Medulla oblongata (tissue), 1 donor: ENCODE results near the gene NAB2.
"Not testable (repeated sequence)": the region's sequence is repeated elsewhere in the genome, so short reads cannot be mapped to it uniquely, and the experiment has no call there.

Experiments used
- DNase-seq: peaks from one replicate; pipeline ENCODE4 v3.0.0-alpha.2; 2015; ENCODE audit errors: extremely low spot score

NAB2 gene

GRCh38 chr12:57069523-57069922, 19.4 kb upstream of the NAB2 start:
- peak; percentile 96 for DNase-seq

DNA sequence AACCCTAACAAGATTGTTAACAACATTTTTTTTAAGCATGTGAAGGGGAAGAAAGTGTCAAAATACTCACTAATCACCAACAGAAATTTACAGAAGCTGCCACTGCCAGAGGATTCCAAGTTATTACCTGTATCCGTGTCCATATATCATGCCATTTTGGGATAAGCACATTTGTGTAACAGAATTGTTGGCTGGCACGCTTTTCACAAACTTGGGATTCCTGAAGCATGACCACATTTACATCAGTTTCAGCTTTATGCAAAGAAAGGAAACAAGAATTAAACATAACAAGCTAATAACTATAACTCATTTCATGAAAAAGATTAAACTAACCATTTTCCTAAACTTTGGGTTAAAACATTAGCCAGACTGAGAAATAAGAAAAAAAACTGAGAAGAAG, 16.3 kb upstream of the NAB2 start:
- DNase-seq: no peak

DNA sequence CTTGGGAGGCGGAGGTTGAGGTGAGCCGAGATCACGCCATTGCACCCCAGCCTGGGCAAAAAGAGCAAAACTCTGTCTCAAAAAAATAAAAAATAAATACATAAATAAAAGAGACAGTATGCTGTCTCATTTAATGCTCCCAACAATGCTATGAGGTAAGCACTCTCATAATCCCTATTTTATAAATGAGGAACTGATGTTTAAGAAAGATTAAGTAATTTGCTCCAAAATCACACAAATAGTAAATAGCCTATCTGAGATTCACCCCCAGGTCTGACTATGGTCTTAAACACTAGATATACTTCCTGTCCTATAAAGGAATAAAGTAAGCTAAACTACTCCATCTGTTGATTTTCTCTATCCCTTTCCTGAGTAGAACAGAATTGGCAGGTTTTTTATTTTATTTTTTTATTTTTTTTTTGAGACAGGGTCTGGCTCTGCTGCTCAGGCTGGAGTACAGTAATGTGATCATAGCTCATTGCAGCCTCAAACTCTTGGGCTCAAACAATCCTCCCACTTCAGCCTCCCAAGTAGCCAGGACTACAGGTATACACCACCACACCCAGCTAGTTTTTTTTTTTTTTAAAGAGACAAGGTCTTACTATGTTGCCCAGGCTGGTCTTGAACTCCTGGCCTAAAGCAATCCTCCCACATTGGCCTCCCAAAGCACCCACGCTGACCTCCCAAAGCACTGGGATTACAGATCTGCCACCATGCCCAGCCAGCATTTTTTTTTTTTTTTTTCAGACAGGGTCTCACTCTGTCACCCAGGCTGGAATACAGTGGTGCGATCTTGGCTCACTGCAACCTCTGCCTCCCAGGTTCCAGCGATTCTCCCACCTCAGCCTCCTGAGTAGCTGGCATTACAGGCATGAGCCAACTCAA, 15.1 kb upstream of the NAB2 start:
- not testable (repeated sequence) for DNase-seq

- peak; percentile 100 for DNase-seq
These were observed 10.2 kb upstream of the NAB2 start, which contains the start of gene NEMP1 for GRCh38 chr12:57078519-57079404. Gene NEMP1, minus strand, starts transcription at chr12:57078791. Its CDS starts 46 bp downstream, at chr12:57078745.

DNA sequence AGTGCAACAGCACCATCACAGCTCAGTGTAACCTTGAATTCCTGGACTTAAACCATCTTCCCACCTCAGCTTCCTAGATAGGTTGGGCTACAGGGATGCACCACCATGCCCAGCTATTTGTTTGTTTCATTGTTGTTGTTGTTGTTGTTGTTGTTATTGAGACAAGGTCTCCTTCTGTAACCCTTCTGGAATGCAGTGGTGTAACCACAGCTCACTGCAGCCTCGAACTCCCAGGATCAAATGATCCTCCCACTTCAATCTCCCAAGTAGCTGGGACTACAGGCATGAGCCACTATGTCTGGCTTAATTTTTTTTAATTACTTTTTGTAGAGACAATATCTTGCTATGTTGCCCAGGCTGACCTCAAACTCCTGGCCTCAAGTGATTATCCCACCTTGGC, 9.1 kb upstream of the NAB2 start:
- no peak for DNase-seq

GRCh38 chr12:57080855-57081254, 8.1 kb upstream of the NAB2 start:
- DNase-seq: no peak

DNA sequence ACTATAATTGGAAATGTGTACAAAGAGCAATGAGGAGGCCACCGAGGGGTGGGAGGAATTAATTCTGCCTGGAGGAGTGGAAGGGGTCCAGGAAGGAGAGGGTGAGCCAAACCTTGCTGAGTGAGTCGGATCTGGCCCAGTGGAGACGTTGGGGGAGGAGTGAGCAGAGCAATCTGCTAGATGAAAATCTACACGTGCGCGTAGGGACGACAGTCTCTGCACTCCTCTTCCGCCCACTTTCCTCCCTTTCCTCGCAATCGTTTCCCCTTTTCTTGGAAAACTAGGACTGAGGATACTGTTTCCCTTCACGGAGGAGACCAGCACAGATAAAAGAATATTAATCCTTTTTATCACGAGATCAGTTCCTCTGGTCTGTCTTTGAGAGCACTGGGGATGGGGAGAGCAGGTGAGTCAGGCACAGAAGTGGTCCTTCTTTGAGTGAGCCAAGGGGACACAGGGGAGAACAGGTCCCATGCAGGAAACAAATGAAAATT, 2.9 kb upstream of the NAB2 start:
- peak; percentile 30 for DNase-seq

DNA sequence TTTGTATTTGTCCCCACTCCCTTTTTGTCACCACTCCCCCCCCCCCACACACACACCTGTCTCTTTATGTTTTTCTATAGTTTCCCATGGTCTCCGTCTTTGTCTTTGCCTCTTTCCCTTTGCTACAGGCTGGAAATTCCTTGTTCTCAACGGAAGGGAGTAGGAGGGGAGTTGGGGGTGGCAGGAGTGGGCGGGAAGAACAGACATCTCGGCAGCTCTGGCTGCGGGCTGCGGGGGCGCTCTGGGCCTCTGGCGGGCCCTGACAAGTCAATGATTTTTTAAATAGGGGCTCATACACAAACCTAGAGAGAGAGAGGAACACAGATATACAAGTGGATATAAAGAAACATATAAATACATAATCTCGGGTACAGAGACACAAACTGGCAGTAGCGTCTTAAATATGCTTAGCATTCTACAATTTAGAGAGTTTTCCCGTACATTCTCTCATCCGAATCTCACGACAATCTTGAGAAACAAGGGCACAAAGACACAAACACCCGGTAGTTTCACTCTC, 2.4 kb upstream of the NAB2 start:
- peak; percentile 65 for DNase-seq

DNA sequence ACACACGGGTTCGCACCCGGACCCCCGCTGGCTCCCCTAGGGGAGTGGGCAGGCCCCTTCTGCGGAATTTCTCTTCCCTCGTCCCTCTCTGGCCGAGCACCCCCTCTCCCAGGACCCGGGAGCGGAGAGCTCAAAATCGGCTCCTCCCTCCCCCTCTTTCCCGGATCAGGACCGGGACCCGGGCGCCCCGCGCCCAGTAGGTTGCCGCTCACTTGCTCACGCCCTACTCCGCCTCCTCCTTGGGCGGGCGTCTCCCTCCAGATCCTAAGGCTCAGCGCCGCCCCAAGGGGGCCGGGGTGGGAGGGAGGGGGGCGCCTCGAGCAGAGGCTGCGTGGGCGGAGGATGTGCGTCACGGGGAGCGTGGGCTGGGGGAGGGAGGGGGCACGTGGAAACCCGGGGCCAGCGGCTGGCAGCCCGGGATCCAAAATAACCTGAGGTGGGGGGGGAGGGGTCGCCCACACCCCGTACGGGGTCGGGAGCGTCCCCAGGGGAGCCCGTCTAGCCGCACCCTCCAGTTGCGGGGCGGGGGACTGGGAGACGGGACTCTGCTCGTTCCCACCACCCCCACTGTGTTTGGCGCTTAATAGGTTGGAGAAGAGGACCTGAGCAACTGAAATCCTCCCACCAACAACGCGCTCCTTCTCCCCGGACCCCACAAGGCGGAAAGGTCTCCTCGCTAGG, 1.8 kb upstream of the NAB2 start:
- DNase-seq: peak; percentile 83

- peak; percentile 66 for DNase-seq
These were observed 1.1 kb upstream of the NAB2 start for GRCh38 chr12:57087691-57088353.

DNA sequence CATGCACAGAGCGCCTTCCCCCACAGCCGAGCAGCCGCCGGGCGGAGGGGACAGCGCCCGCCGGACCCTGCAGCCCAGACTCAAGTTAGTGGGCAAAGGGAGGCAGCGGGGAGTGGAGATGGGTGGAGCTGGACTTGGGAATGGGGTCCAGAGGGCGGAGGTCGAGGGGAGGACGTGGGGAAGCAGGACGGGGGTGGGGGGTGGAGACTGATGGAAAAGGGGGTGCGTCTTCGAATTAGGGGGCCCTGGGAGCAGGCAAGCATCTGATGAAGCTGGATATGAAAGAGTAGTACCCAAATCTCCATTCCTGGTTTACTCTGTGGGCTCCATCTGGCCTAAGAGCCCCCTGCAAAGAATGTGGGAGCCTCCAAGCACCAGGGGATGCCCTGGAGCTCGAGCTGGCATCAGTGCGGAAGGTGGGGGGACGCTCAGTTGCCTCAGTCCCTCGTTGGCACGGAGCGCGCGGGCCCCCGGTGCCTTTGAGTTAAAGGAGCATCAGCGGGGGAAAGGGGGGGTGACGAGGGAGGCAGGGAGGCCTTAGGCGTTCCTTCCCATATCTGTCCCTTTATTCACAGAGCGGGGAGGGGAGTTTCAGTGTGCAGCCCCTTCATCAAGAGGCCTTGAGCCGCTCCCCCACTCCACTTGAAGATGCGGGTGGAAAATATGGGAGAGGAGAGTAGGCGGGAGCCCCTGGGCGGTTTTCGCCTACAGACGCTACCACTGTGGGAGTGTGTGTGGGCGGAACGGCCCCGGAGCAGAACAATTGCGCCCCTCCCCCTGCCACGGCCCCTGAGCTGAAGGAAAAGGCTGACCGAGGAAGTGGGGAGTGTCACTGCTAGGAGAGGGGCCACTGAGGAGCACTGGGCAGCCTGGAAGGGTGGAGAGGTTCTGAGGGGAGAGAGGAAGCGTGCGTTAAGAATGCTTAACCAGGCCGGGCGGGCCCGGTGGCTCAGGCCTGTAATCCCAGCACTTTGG, 644 bp downstream of the NAB2 start:
- DNase-seq: peak; percentile 70

- no peak for DNase-seq
These were observed 1.6 kb downstream of the NAB2 start for GRCh38 chr12:57090490-57090889.

GRCh38 chr12:57090924-57091637, 2.2 kb downstream of the NAB2 start:
- peak; percentile 74 for DNase-seq

DNA sequence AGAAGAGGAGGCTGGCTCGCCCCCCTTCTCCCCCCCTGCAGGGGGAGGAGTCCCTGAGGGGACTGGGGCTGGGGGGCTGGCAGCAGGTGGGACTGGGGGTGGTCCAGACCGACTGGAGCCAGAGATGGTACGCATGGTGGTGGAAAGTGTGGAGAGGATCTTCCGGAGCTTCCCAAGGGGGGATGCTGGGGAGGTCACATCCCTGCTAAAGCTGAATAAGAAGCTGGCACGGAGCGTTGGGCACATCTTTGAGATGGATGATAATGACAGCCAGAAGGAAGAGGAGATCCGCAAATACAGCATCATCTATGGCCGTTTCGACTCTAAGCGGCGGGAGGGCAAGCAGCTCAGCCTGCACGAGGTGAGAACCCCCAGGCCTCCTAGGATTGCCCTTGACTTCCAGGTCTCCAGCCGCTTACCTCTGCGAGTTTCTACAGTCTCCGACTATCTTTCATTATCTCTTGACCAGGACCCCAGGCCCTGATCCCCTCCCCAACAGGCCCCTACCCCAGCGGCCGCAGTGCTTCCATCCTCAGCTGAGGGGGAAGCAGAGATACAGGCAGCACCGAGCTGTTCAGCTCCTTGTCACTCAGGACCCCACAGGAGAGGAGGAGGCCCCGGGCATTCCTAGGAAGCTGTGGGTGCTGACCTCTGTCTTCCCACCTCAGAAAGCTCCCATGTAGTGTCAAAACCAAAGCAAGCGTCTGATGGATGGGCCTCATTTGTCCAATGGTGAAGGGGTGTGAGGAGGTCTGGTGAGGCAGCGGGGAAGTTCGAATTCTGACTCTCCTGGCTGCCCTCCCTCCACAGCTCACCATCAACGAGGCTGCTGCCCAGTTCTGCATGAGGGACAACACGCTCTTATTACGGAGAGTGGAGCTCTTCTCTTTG, 3.0 kb downstream of the NAB2 start:
- no peak for DNase-seq

- DNase-seq: no peak
These were observed 3.6 kb downstream of the NAB2 start for GRCh38 chr12:57092529-57092862.

GRCh38 chr12:57092876-57093414, 4.0 kb downstream of the NAB2 start:
- DNase-seq: no peak

DNA sequence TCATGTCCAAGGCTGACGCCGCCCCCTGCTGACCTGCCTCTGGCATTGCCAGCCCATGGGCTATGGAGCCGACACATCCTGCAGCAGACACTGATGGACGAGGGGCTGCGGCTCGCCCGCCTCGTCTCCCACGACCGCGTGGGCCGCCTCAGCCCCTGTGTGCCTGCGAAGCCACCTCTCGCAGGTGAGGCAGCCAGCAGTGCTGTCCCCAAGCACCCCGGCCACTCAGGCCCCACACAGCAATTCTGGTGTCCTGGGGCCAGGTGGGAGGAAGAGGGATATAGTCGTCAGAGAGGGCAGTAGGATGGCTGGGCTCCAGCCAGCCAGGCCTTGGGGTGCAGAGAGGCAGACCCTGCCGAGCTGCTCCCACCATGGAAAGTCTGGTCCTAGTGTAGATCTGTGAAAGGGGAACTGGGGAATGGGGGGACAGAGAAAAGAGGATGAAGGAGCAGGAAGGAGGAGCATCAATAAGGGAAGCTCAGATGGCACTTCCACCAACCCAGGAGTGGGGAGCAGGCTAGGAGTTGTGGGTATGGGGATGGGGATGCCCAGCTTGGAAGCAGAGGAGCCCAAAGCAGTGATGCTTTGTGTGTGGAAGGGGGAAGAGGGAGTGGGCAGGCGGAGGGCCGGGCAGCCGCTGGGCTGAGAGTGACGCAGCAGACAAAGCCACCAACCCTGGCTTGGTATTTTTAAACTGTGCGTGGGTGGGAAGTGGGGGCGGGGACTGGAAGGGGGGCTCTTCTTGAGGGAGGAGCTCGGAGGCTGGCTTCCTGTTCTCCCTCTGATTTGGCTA, 4.7 kb downstream of the NAB2 start:
- peak; percentile 29 for DNase-seq
